GM19395 (cell line): ENCODE data around the gene ERC2.
"Not testable (repeated sequence)": the region's sequence is repeated elsewhere in the genome, so short reads cannot be mapped to it uniquely, and the experiment has no call there.

Experiments
- ATAC-seq: cut with Tn5 transposase; IDR thresholded peaks from one replicate; pipeline ENCODE4 v1.9.1; 2021; ENCODE audit warnings: mild to moderate bottlenecking, moderate library complexity; ENCODE audit not compliant: unreplicated experiment

The ERC2 gene

GRCh38 chr3:56019490-56020146 lies 448.6 kb downstream of the ERC2 start:
- ATAC-seq, result no peak

DNA sequence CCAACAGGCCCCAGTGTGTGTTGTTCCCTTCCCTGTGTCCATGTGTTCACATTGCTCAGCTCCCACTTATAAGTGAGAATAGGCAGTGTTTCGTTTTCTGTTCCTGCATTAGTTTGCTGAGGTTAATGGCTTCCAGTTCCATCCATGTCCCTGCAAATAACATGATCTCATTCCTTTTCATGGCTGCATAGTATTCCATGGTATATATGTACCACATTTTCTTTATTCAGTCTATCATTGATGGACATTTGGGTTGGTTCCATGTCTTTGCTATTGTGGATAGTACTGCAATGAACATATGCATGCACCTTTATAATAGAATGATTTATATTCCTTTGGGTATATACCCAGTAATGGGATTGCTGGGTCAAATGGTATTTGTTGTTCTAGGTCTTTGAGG lies 452.9 kb downstream of the ERC2 start:
- not testable (repeated sequence) for ATAC-seq

DNA sequence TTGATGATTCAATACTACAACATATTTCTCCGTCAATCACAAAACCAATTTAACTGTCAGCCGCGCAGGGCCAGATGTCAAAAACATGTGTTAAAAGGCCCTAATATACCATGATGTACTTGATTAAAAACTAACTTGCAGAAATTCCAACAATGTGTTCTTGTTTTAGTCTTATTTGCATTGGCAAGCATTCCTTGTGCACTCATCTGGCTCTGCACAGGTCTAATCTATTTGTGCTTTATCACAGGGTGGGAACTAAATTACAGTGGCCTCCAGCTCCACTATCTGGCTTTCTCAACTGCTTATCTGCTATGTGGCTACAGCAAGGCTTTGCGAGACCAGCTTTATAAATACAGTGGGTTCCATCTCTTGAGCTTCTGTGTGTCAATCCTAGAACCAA lies 455.5 kb downstream of the ERC2 start:
- no peak for ATAC-seq

DNA sequence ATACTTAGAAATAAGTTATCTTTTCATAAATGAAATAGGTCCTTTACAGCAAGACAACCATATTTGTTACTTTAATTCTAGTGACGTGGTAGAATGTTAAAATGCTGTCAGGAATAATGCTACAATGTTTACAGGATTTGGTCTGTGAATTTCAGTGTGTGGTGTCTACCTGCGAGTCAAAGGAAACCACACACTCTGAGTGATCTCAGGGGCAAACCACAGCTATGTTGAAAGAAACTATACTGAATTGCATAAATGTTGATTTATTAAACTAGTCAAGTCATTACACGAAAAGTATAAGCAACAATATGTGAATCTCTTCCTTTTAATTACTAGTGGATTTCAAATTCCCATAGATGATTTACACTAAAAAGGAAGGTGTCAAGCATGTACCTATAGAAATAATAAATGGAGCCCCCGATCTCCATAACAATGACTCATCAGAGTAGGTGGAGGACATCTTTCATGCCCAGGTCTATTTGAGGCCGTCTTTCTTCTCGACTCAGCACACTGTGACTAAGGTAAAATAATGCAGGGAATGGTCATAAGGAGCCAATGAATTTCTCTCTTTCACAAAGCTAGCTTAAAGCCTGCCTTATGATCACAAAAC lies 463.0 kb downstream of the ERC2 start:
- no peak for ATAC-seq

GRCh38 chr3:56003129-56003528 lies 465.1 kb downstream of the ERC2 start:
- ATAC-seq, result no peak

- ATAC-seq, result no peak
Observed at GRCh38 chr3:56001991-56002390, 466.3 kb downstream of the ERC2 start.

DNA sequence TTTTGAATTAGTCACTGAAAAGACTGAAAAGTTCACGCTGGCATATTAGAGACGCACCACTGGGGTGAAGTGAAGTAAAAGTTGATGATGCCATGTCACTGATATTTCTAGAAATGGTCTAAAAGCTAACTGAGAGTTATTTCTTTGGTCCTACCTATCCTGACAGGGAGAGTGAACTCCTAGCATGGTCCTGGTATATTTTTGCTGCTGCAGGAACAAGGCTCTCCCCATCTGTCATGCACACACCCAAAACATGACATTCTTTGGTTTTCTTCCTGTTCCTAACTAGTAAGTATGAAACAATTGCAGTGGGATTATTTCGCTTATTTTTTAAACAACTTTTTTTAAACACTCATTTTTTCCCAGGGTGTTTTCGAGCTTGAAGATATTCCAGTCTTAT lies 466.7 kb downstream of the ERC2 start:
- ATAC-seq, result no peak

DNA sequence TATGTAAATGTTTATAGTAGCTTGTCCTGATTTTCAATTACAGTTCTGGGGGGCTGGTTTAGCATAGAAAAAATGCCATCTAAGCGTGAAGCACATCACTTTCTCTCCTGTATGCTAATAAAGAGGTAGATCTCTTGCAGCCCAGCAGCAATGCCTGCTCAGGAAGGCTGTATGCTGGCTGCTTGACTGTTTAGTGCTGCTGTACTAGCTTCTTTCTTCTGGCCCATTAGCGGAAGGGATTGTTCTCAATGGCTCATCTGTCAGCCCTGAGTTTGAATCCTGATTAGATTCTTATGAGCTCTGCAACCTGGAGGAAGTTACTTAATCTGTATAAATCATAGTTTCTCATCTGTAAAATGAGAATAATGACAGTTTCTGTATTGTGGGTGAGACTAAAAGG lies 478.9 kb downstream of the ERC2 start:
- ATAC-seq, result no peak

DNA sequence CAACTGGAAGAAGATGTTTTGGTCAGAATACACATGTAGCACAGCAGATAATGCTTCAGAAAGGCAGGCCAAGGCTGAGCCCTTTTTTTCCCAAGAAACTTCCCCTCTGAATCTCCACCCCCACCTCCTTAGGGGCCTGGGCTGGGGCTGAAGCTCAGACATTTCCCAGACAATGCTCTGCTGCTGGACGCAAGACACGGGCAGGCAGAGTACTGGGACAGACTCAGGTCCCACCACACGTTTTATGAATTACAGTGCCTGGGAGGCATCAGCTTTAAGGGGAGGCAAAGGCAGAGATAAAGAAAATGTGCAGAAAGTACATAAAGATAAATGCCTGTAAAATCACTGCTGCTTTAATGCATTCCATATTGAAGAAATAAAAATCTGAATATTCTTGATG lies 479.4 kb downstream of the ERC2 start:
- ATAC-seq, result no peak

GRCh38 chr3:55984626-55985025 lies 483.6 kb downstream of the ERC2 start:
- ATAC-seq, result no peak

GRCh38 chr3:55978953-55979352 lies 489.3 kb downstream of the ERC2 start:
- no peak for ATAC-seq

GRCh38 chr3:55974421-55975165 lies 493.7 kb downstream of the ERC2 start:
- ATAC-seq, result no peak

DNA sequence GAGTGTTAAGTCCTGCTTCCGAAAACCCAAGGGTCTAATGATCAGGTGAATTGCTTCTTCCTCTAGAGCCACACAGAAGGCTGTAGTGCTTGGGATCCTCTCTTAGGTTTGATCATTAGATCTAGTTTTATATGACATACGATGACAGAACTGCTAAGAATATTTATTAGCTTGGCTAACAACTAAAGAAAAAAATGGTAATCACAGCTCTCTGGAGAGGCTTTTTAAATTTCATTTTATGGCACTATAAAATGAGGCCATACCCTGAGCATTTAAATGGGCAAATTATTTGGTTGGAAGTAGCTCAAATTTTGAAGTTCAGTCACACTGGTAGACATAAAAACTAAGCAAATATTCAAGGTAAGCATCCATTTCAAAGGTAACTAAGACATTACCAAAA lies 498.6 kb downstream of the ERC2 start:
- ATAC-seq, result no peak

- ATAC-seq, result no peak
Observed at GRCh38 chr3:55968331-55968730, 499.9 kb downstream of the ERC2 start.

- no peak for ATAC-seq
Observed at GRCh38 chr3:55966566-55966965, 501.7 kb downstream of the ERC2 start.

- ATAC-seq, result no peak
Observed at GRCh38 chr3:55965776-55966175, 502.5 kb downstream of the ERC2 start.

GRCh38 chr3:55964491-55964985 lies 503.7 kb downstream of the ERC2 start:
- ATAC-seq, result no peak

GRCh38 chr3:55963601-55964000 lies 504.7 kb downstream of the ERC2 start:
- ATAC-seq, result no peak

DNA sequence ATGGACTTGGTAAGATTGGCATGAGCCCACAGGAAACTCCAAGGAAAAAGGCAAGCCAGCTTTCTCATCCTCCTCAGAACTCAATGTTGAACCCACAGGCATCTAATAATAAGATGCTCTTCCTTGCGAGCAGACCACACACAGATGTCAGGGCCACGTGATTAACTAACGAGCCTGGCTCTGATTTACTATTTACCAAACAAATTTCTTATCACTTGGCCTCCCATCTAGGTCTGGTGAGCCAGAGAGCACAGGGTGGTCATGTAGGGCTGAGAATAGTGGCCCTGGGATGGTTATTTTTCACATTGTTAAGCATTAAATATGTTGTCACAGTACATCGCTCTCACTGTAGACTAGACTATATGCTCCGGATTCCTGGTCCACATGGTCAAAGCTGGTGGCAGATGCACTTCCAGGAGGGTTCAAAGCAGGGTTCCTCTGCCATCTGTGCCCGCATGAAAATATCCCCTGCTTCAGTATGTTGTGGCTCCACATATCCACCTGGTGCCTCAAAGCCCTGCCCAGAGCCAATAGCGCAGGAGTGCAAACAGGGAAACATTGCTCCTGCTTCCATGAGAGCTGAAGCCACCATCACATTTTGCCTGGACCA lies 508.7 kb downstream of the ERC2 start:
- no peak for ATAC-seq

- ATAC-seq, result no peak
Observed at GRCh38 chr3:55958605-55959004, 509.7 kb downstream of the ERC2 start.

DNA sequence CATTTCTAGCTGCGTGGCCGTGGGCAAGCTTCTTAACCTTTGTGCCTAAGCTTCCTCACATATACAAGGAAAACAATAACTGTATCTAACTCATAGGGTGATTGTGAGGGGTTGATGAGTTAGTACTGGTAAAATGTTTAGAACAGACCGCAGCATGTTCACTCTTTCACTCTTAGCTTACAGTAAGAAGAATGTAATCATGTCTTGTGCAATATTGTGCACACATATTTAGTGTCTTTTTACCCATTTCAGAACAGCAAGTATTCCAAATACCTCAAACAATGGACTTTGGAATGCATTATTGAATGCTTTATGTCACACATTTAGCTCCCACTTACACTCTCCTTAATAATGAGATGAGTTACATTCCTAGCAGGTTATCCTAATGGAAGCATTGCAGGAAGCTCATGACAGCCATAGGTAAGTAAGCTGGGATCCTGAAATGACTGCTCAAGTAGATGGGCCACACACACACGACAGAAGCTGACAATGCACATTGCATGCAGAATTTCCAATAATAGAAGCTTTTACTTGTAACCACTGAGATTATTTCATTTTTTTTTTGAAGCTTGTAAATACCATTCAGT lies 512.3 kb downstream of the ERC2 start:
- ATAC-seq, result no peak
